NT2/D1 (cell line): ENCODE data around the gene RAB3GAP1.

Experiments
- DNase-seq: peaks from one replicate; pipeline ENCODE4 v3.0.0-alpha.2; 2011; ENCODE audit warnings: low read depth, low spot score
- H3K27me3 ChIP-seq: 2 replicates; pipeline ENCODE4 v1.6.0; 2011; ENCODE audit warnings: mild to moderate bottlenecking; ENCODE audit not compliant: insufficient read length, insufficient read depth
- H3K36me3 ChIP-seq: 2 replicates; pipeline ENCODE4 v1.6.1; 2011; ENCODE audit warnings: mild to moderate bottlenecking, low read length, mixed read lengths; ENCODE audit not compliant: insufficient read depth, insufficient read length
- H3K4me1 ChIP-seq: 2 replicates; pipeline ENCODE4 v1.5.1; 2011; ENCODE audit not compliant: insufficient read depth, insufficient read length
- H3K4me3 ChIP-seq: 2 replicates; pipeline ENCODE4 v1.5.1; 2011; ENCODE audit warnings: low read depth; ENCODE audit not compliant: insufficient read length
- H3K9ac ChIP-seq: 2 replicates; pipeline ENCODE4 v1.6.0; 2011; ENCODE audit warnings: low read depth; ENCODE audit not compliant: insufficient read length
- H3K9me3 ChIP-seq: 2 replicates; pipeline ENCODE4 v1.5.1; 2011; ENCODE audit warnings: mild to moderate bottlenecking, low read length; ENCODE audit not compliant: insufficient read depth
- SUZ12 ChIP-seq: IDR thresholded peaks from 2 replicates; pipeline ENCODE4 v1.6.1; 2011; ENCODE audit not compliant: insufficient read length, insufficient read depth; ENCODE audit errors: extremely low read depth
- YY1 ChIP-seq: IDR thresholded peaks from 2 replicates; pipeline ENCODE4 v1.6.1; 2011; ENCODE audit not compliant: insufficient read length, insufficient read depth
- ZNF274 ChIP-seq: IDR thresholded peaks from 2 replicates; pipeline ENCODE4 v1.6.1; 2011; ENCODE audit warnings: mild to moderate bottlenecking, low read depth, low read length

The RAB3GAP1 gene

GRCh38 chr2:135175177-135175576 lies 123.1 kb downstream of the RAB3GAP1 start:
- Histone ChIP-seq H3K4me1 (no peaks in the 10 kb centered on the region), H3K9ac (no peak overlapping the region), H3K36me3 (peaks cover 26% of the 10 kb centered on the region), H3K9me3 (peaks cover 21% of the 10 kb centered on the region; the same call in 1 of the 2 replicates), H3K4me3 (no peak overlapping the region), H3K27me3 (no peaks in the 10 kb centered on the region)
- no peak for TF ChIP-seq YY1
- no peak for TF ChIP-seq ZNF274
- no peak for TF ChIP-seq SUZ12
- no peak for DNase-seq

GRCh38 chr2:135179689-135180088 lies 127.6 kb downstream of the RAB3GAP1 start:
- Histone ChIP-seq H3K4me1 (peaks cover 3% of the 10 kb centered on the region), H3K27me3 (no peaks in the 10 kb centered on the region), H3K9me3 (peaks cover 21% of the 10 kb centered on the region; the same call in 1 of the 2 replicates), H3K9ac (no peak overlapping the region), H3K4me3 (no peak overlapping the region), H3K36me3 (peaks cover 2% of the 10 kb centered on the region)
- DNase-seq: no peak
- TF ChIP-seq YY1 (no peak), SUZ12 (no peak), ZNF274 (no peak)

GRCh38 chr2:135182190-135182589 lies 130.1 kb downstream of the RAB3GAP1 start:
- H3K9ac ChIP-seq: no peak overlapping the region
- no peak overlapping the region for H3K4me3 ChIP-seq
- no peak for TF ChIP-seq ZNF274
- no peak for TF ChIP-seq SUZ12
- TF ChIP-seq YY1: no peak
- H3K9me3 ChIP-seq: peaks cover 10% of the 10 kb centered on the region; the same call in 1 of the 2 replicates
- no peak for DNase-seq
- H3K36me3 ChIP-seq: no peaks in the 10 kb centered on the region
- H3K4me1 ChIP-seq: peaks cover 3% of the 10 kb centered on the region
- no peaks in the 10 kb centered on the region for H3K27me3 ChIP-seq

GRCh38 chr2:135182601-135183000 lies 130.5 kb downstream of the RAB3GAP1 start:
- Histone ChIP-seq H3K9me3 (peaks cover 6% of the 10 kb centered on the region; the same call in 1 of the 2 replicates), H3K36me3 (no peaks in the 10 kb centered on the region), H3K27me3 (no peaks in the 10 kb centered on the region), H3K9ac (no peak overlapping the region), H3K4me1 (peaks cover 3% of the 10 kb centered on the region), H3K4me3 (no peak overlapping the region)
- no peak for DNase-seq
- no peak for TF ChIP-seq YY1

- no peak overlapping the region for H3K9ac ChIP-seq
- no peaks in the 10 kb centered on the region for H3K9me3 ChIP-seq
- no peaks in the 10 kb centered on the region for H3K36me3 ChIP-seq
- TF ChIP-seq ZNF274: no peak
- no peak for TF ChIP-seq SUZ12
- TF ChIP-seq YY1: no peak
- no peak for DNase-seq
- H3K4me1 ChIP-seq: peaks cover 3% of the 10 kb centered on the region
- no peaks in the 10 kb centered on the region for H3K27me3 ChIP-seq
- H3K4me3 ChIP-seq: no peak overlapping the region
Observed at GRCh38 chr2:135183822-135184221, 131.7 kb downstream of the RAB3GAP1 start.

GRCh38 chr2:135186054-135186453 lies 134.0 kb downstream of the RAB3GAP1 start:
- Histone ChIP-seq H3K4me3 (no peak overlapping the region), H3K9ac (no peak overlapping the region), H3K4me1 (peaks cover 3% of the 10 kb centered on the region), H3K36me3 (no peaks in the 10 kb centered on the region), H3K27me3 (no peaks in the 10 kb centered on the region), H3K9me3 (no peaks in the 10 kb centered on the region)
- no peak for TF ChIP-seq YY1
- TF ChIP-seq ZNF274: no peak
- DNase-seq: no peak

- Histone ChIP-seq H3K9me3 (no peaks in the 10 kb centered on the region), H3K27me3 (no peaks in the 10 kb centered on the region), H3K4me1 (no peaks in the 10 kb centered on the region), H3K9ac (no peak overlapping the region), H3K36me3 (no peaks in the 10 kb centered on the region), H3K4me3 (no peak overlapping the region)
- no peak for TF ChIP-seq YY1
- TF ChIP-seq SUZ12: no peak
- no peak for TF ChIP-seq ZNF274
- no peak for DNase-seq
Observed at GRCh38 chr2:135187270-135187669, 135.2 kb downstream of the RAB3GAP1 start.

- no peaks in the 10 kb centered on the region for H3K36me3 ChIP-seq
- H3K4me1 ChIP-seq: no peaks in the 10 kb centered on the region
- no peak overlapping the region for H3K9ac ChIP-seq
- no peak overlapping the region for H3K4me3 ChIP-seq
- no peaks in the 10 kb centered on the region for H3K27me3 ChIP-seq
- DNase-seq: no peak
- no peaks in the 10 kb centered on the region; the same call in 1 of the 2 replicates for H3K9me3 ChIP-seq
- TF ChIP-seq ZNF274: no peak
Observed at GRCh38 chr2:135189148-135189547, 137.1 kb downstream of the RAB3GAP1 start.
